Glomerular endothelial cell (primary cell): Measurements from ENCODE around the gene GNB1L. TPM values are rescaled to one million over a fixed set of nuclear protein-coding genes. Genes with fewer than 3 reads are reported as not detected.
"Not testable (repeated sequence)": the region's sequence is repeated elsewhere in the genome, so short reads cannot be mapped to it uniquely, and the experiment has no call there.

Experiments
- DNase-seq: peaks from one replicate; pipeline ENCODE4 v3.0.0-alpha.2; 2011; ENCODE audit warnings: low read depth, low spot score; ENCODE audit errors: extremely low read depth
- total RNA-seq: library from RNA; depleted of rRNA; stranded (reverse); fragments of >200 nt; gene quantifications from 2 replicates; pipeline ENCODE4 v1.2.3, GENCODE V29; 2015

GNB1L gene
- total RNA-seq, 1 donor from 2014 or later: 6.2 TPM

DNA sequence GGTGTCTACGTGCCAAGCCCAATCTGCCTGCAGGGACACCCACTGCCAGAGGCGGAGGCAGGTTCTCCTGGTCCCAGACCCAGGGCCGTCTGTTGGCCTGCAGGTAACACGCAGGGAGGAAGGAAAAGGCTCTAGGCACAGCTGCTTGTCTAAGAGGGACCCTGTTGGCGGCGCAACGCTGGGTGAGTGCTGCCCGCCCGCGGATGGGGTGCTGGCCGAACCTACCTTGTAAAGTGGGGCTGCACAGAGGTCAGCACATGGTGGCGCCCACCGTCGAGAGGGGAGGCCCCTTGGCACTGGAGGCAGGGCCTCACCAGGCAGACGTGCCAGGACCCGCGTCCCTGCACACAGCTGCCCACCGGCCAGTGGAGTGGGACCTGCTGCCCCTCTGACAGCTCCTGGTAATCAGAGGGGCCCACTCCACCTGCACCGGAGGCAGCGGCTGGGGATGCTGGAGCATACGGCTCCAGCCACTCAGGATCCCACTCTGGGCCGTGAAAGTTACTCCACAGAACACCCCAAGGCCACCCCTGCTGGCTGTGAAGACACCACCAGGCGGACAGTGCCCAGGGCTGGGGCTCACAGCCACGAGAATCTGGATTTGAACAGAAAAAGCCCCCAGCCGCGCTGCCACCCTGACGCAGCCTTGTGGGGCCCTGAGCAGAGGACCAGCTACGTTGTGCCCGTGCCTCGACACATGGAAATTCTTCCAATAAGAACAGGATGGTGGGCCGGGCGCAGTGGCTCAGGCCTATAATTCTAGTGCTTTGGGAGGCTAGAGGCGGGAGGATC lies 70.1 kb downstream of the GNB1L start:
- DNase-seq: no peak

DNA sequence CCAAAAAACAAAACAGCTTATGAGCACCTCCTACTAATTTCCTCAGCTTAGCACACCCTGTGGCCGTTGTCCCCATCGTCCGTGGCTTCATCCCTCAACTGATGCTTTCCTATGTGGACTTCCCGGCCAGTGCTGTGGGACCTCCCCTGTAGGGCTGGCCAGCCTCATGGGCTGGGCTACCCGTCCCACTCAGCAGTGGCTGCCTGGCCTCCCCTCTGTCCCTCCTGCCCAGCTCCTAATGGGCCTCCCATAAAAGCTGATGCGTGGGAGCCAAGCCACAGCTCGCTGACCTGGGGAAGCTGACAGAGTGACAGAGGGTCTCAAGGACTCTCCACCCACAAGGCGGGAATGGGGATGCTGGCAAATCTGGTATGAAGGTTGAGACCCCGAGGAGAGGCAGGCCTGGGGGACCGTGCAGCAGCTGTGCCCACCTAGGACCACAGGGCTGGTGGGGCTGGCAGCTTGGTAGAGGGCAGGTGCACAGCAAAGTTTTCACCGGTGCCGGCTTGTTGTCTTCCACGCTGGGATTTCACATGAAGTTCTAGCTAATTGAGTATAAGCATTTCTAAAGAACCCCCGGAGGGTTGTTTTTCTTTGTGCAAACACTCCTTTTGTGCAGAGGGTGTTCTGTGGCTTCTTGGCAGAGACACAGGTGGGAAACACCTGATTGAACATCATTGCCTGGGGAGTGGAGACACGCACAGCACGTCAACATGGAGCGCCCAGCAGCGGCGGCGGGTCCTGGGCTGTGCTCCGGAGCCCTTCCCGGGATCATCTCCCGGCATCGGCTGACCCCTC lies 70.9 kb downstream of the GNB1L start:
- DNase-seq: no peak

GRCh38 chr22:19782533-19782932 lies 72.1 kb downstream of the GNB1L start:
- DNase-seq: no peak

GRCh38 chr22:19779685-19780268 lies 74.9 kb downstream of the GNB1L start:
- no peak for DNase-seq

GRCh38 chr22:19779011-19779421 lies 75.7 kb downstream of the GNB1L start:
- DNase-seq: no peak

DNA sequence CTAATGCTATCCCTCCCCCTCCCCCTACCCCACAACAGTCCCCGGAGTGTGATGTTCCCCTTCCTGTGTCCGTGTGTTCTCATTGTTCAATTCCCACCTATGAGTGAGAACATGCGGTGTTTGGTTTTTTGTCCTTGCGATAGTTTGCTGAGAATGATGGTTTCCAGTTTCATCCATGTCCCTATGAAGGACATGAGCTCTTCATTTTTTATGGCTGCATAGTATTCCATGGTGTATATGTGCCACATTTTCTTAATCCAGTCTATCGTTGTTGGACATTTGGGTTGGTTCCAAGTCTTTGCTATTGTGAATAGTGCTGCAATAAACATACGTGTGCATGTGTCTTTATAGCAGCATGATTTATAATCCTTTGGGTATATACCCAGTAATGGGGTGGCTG lies 77.5 kb downstream of the GNB1L start:
- not testable (repeated sequence) for DNase-seq

- no peak for DNase-seq
Measured at GRCh38 chr22:19776433-19777031, 78.1 kb downstream of the GNB1L start.

DNA sequence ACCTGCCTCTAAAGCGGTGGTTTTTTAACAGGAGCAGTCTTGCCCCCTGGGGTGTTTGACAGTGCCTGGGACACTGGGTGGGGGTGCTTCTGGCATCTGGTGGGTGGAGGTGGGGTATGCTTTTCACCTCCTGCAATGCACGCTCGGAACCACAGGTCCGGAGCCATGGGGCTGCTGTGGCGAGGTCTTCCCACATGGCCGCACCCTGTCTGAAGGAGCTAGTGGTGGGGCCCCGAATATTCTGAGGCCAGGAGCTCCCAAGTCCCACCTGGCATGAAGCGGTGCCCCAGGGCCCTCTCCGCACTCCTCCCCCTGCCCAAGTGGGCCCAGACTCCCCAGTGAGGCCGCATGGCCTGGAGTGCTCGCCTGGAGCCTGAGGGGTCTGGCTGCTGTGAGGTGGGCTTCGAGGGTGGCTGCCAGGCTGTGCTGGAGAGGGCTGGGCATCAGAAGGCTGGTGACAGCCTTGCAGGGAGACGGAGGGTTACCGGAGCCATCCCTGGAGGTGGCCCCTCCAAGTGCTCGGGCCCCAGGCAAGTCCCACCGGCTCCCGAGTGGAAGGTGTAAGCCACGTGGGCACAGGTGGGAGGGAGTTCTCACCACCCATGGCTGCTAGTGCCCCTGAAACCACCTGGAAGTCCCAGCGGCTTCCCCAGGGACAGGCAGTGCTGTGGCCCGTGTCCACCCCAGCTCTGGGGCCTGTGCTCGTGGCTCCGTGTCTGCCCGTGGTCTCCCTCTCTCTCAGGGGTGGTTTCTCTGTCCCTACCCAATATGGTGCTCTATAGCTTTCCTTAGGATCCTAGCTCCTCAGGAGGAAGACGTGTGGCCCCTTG lies 79.0 kb downstream of the GNB1L start:
- DNase-seq: no peak

- no peak for DNase-seq
Measured at GRCh38 chr22:19774628-19775027, 80.0 kb downstream of the GNB1L start.

DNA sequence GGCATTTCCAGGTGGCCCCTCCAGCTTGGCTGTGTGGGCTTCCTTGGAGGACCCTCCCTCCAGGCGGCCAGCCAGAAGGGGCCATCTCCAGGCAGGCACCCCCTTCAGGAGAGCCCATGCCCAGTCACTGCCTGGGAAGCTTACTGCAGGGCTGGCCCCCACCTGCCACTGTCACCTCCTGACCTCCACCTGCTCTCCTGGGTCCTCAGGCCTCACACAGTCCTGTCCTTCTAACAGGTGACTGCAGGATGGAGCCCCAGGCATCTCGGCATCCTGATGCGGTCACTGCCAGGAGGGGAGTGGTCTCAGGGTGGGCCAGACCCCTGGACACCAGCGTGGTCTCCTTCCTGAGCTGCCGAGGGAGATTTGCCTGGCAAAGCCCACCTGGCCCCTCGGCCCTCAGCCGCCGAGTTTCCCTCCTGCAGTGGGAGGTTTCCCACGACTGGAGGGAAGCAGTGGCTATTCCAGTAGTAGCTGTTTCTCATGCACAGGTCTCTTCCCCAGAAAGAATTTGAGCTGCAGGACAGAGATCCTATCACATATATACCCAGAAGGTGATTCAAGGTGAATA lies 81.1 kb downstream of the GNB1L start:
- DNase-seq: no peak

DNA sequence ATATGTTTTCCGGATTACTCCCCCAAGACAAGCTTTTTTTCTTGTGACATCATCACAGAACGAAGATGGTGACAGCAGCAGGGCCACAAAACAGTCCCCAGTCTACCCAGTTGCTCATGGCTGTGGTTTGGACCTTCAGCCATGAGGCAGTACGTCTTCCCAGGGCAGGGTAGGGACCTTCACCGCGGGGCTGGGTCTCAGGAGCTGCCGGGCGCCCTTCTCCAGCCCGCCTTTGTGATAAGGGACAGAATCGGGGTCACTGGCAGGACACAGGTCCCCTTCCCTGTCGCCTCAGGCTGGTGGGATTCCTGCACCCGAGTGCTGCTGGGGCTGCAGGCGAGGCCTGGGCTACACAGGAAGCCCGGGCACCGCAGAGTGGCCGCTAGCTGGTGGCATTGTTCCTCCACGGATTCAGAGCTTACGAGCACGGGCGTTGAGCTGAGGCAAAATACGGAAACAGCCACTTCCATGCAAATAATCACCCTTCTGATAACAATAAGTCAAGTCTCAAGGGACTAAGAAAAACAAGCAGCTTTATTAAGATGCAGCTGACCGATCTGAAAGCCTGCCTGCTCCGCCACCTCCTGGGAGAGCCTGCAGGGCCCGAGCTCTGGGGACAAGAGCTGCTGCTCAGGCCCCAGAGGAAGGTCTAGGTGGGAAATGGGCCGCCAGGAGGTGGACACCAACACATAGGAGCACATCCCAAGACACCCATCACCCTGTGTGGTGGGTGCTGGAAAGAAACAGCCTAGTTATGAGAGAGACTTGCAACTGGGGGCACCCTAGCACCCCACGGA lies 81.8 kb downstream of the GNB1L start:
- DNase-seq: peak; percentile 42

DNA sequence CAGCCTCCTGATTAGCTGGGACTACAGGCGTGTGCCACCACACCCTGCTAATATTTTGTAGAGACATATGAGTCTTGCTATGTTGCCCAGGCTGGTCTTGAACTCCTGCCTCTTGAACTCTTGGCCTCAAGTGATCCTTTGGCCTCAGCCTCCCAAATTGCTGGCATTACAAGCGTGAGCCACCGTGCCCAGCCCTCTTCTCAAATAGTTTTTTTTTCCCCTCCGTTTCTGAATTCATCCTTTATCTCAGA lies 82.3 kb downstream of the GNB1L start:
- DNase-seq: no peak

GRCh38 chr22:19770349-19771220 lies 84.1 kb downstream of the GNB1L start:
- no peak for DNase-seq

GRCh38 chr22:19769393-19769715 lies 85.3 kb downstream of the GNB1L start:
- no peak for DNase-seq

DNA sequence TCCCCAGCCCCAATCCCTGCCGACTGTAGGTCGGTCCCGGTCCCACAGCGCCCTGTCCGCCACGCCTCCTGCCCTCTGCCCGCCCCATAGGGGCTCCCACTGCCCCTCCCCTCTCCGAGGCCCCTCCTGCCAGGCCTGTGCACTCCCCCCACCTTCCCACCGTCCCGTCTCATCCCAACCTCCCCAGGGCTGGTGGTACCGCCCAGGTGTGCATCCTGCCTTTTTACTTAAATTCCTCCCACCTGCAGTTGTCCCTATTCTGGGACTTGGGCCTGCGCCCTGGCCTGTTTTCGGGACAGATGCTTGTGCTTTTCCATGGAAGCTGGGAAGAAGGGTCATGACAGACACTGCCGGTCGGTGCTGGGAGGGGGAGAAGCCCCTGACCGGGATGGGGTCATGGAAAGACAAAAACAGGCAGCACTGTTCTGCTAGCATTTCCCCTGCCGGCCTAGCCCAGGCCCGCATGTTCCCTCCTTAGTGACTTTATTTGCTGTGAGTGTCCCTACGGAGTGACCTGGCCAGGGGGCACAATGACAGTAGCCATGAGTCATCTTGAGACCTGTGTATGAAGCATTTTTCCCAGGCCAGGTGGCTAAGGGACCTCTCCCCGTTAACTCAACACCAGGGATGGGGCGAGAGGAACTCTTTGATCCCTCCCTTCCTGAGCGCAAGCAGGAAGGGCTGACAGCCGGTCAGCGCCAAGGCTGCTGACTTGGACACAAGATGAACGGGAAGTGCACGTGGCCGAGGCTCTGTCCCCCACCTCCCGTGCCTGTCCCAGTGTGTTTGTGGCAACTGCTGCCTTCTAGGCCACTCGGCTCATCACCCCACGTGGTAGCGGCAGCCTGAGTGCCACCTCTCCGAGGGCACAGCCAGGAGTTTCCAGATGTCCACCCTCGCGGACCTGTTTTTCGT lies 87.0 kb downstream of the GNB1L start:
- no peak for DNase-seq

DNA sequence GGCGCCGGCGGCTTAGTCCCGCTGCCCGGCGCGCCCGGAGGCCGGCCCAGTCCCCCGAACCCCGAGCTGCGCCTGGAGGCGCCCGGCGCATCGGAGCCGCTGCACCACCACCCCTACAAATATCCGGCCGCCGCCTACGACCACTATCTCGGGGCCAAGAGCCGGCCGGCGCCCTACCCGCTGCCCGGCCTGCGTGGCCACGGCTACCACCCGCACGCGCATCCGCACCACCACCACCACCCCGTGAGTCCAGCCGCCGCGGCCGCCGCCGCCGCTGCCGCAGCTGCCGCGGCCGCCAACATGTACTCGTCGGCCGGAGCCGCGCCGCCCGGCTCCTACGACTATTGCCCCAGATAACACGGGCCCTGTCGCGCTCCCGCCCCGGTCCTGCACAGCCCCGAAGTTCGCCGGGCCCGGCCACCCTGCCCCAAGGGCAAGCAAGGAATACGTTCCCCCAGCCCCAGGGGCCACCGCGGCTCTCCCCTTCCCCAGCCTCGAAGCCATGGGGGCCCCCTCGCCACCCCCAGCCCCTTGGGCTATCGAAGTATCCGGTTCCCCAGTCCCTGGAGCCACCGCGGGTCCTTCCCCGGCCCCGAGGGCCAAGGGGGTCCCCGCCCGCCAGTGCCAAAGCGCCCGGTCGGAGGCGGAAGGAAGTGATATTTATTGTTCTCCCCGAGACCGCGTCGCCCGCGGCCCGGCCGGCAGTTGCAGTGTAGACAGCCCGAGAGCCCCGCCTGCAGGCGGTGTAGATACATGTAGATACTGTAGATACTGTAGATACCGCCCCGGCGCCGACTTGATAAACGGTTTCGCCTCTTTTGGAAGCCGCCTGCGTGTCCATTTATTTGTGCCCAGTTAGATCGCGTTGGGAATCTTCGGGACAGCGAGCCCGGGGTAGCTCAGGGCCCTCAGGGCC lies 87.9 kb downstream of the GNB1L start:
- no peak for DNase-seq

DNA sequence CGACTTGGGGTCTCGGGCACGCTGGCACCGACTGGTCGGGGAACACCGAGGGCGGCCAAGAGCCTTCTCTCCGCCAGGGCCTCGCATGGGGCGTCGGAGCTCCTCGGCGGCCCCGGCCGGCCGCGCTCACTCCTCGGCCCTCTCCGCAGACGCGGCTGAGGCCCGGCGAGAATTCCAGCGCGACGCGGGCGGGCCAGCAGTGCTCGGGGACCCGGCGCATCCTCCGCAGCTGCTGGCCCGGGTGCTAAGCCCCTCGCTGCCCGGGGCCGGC lies 88.5 kb downstream of the GNB1L start:
- DNase-seq: no peak
